ENCODE data around the gene FAIM2. TPM values are rescaled to one million over a fixed set of nuclear protein-coding genes. Genes with fewer than 3 reads are reported as not detected.

The FAIM2 gene
- total and polyA plus RNA-seq, 2 donors (not counting 1 experiment from before 2014, with no cell fraction given) = 0.50 to 1.00 TPM

DNA sequence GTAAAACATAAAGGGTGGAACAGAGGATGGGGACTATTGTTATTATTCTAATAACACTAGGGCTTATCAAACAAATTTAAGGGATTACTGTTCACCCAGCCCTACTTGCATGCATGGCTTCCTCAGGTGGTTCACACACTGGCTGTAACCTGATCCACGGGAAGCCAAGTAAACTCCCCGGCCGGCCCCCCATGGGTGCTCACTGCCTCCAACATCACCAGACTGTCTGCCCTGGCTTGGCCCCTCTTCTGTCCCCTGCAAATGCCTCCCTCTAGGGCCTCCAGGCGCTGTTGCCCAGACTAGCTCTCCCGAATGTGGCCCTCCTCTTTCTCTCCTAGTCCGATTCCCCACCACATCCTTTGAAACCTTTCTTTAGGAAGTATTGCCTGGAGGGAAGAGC is 18.6 kb downstream of the FAIM2 start:
- Histone ChIP-seq H3K4me2 (ENCODE audit: extremely low read depth, insufficient read depth, low read length) (no peak overlapping the region), H3K27ac (ENCODE audit: insufficient read depth, low read length) (no peak overlapping the region), H3K27me3 (ENCODE audit: control insufficient read depth, insufficient read depth, low read length) (peaks cover 21% of the 10 kb centered on the region), H4K20me1 (ENCODE audit: control insufficient read depth, extremely low read depth, insufficient read depth, low read length) (no peaks in the 10 kb centered on the region), H3K9ac (ENCODE audit: insufficient read depth, low read length) (no peak overlapping the region), H3K79me2 (ENCODE audit: control insufficient read depth, insufficient read depth, low read length) (no peaks in the 10 kb centered on the region), H2AFZ (ENCODE audit: low read length) (no peak overlapping the region), H3K36me3 (ENCODE audit: control insufficient read depth, insufficient read depth, low read length) (no peaks in the 10 kb centered on the region), H3K4me3 (replicated peaks in 1 of 4; ENCODE audit: control extremely low read depth in 1 of 4, insufficient read depth in 1 of 4, low read depth in 3 of 4, low read length in 4 of 4) (no peak overlapping the region), H3K9me3 (ENCODE audit: control insufficient read depth, insufficient read depth, low read depth, low read length) (no peaks in the 10 kb centered on the region), H3K4me1 (ENCODE audit: control insufficient read depth, extremely low read depth, insufficient read depth, low read length) (no peaks in the 10 kb centered on the region)
- no peak for DNase-seq (ENCODE audit: low read depth in 2 of 2)
- TF ChIP-seq EZH2 (IDR thresholded peaks at IDR 0.05; ENCODE audit: low read length, missing control alignments) = no peak
- TF ChIP-seq, protein P1, sequence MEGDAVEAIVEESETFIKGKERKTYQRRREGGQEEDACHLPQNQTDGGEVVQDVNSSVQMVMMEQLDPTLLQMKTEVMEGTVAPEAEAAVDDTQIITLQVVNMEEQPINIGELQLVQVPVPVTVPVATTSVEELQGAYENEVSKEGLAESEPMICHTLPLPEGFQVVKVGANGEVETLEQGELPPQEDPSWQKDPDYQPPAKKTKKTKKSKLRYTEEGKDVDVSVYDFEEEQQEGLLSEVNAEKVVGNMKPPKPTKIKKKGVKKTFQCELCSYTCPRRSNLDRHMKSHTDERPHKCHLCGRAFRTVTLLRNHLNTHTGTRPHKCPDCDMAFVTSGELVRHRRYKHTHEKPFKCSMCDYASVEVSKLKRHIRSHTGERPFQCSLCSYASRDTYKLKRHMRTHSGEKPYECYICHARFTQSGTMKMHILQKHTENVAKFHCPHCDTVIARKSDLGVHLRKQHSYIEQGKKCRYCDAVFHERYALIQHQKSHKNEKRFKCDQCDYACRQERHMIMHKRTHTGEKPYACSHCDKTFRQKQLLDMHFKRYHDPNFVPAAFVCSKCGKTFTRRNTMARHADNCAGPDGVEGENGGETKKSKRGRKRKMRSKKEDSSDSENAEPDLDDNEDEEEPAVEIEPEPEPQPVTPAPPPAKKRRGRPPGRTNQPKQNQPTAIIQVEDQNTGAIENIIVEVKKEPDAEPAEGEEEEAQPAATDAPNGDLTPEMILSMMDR (conservative IDR thresholded peaks at IDR 0.05 in 1 of 2, IDR thresholded peaks at IDR 0.05 in 1 of 2; ENCODE audit: low read depth in 1 of 2, low read length in 2 of 2) = no peak

DNA sequence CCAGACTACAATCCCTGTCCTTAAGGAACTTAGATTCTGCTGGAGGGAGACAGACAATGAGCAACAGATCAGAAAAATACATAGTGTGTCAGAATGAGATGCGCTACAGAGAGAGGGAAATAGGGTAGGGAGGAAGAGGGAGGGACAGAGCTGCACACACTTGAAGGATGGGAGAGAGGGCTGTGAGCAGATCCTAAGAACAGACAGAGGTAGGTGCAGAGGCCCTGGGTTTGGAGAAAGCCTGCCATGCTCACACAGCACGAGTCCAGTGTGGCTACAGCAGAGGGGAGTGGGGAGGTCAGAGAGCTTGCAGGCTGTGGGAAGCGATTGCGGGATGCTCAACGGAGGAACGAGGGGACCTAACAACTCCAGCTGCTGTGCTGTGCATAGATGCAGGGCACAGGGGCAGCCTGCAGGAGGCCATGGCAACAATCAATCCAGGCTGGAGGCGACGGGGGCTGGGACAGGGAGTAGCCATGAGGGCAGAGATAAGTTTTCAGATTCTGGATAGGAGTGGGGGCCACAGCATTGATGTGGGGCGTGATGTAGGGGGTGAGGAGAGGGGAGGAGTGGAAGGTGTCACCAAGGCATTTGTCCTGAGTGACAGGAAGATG is 20.7 kb downstream of the FAIM2 start:
- no peak overlapping the region for H3K27ac ChIP-seq (ENCODE audit: insufficient read depth, low read length)
- no peak overlapping the region for H3K9ac ChIP-seq (ENCODE audit: insufficient read depth, low read length)

DNA sequence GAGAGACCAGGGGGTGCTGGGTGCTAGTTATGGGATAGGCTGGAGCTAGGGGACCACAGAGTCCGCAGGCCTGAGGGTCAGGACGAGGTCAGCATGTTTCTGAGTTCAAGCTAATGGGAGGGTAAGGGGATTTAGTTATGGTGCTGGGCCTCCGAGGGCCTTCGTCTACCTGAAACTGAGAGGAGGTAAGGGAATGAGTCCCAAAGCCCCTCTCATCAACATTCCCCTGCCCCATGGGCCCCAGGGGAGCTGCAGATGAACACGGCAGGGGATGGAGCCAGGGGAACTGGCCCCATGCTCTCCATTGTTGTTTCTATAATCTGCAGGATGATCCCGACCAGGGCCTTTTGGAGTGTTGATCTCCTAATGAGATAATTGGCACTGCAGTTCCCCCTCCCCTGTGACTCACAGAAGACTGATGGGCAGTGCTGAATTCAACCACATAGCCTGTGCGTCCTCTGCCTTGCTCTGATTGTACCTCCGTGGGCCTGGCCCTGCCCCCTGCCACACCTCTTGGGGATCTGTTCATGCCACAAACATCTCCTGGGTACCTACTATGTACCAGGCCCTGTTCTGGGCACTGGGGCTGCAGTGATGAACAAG is 21.4 kb downstream of the FAIM2 start:
- Histone ChIP-seq H4K20me1 (ENCODE audit: control insufficient read depth, extremely low read depth, insufficient read depth, low read length) (no peaks in the 10 kb centered on the region), H3K27ac (ENCODE audit: insufficient read depth, low read length) (no peak overlapping the region), H3K4me2 (ENCODE audit: extremely low read depth, insufficient read depth, low read length) (no peak overlapping the region), H3K79me2 (ENCODE audit: control insufficient read depth, insufficient read depth, low read length) (no peaks in the 10 kb centered on the region), H3K4me3 (replicated peaks in 1 of 4; ENCODE audit: control extremely low read depth in 1 of 4, insufficient read depth in 1 of 4, low read depth in 3 of 4, low read length in 4 of 4) (no peak overlapping the region), H3K4me1 (ENCODE audit: control insufficient read depth, extremely low read depth, insufficient read depth, low read length) (no peaks in the 10 kb centered on the region), H2AFZ (ENCODE audit: low read length) (no peak overlapping the region), H3K9ac (ENCODE audit: insufficient read depth, low read length) (no peak overlapping the region), H3K27me3 (ENCODE audit: control insufficient read depth, insufficient read depth, low read length) (peaks cover 16% of the 10 kb centered on the region), H3K9me3 (ENCODE audit: control insufficient read depth, insufficient read depth, low read depth, low read length) (no peaks in the 10 kb centered on the region), H3K36me3 (ENCODE audit: control insufficient read depth, insufficient read depth, low read length) (no peaks in the 10 kb centered on the region)
- DNase-seq (ENCODE audit: low read depth in 2 of 2) = peak in 1 of 2 donors; percentile 33
- no peak for TF ChIP-seq EZH2 (IDR thresholded peaks at IDR 0.05; ENCODE audit: low read length, missing control alignments)
- TF ChIP-seq, protein P1 (conservative IDR thresholded peaks at IDR 0.05 in 1 of 2, IDR thresholded peaks at IDR 0.05 in 1 of 2; ENCODE audit: low read depth in 1 of 2, low read length in 2 of 2) = no peak

More for the DNA sequence above, 20.7 kb downstream of the FAIM2 start:
- no peak overlapping the region for H3K4me3 ChIP-seq (replicated peaks in 1 of 4; ENCODE audit: control extremely low read depth in 1 of 4, insufficient read depth in 1 of 4, low read depth in 3 of 4, low read length in 4 of 4)
- no peaks in the 10 kb centered on the region for H3K9me3 ChIP-seq (ENCODE audit: control insufficient read depth, insufficient read depth, low read depth, low read length)
- no peaks in the 10 kb centered on the region for H3K36me3 ChIP-seq (ENCODE audit: control insufficient read depth, insufficient read depth, low read length)
- TF ChIP-seq, protein P1 (conservative IDR thresholded peaks at IDR 0.05 in 1 of 2, IDR thresholded peaks at IDR 0.05 in 1 of 2; ENCODE audit: low read depth in 1 of 2, low read length in 2 of 2) = no peak
- TF ChIP-seq EZH2 (IDR thresholded peaks at IDR 0.05; ENCODE audit: low read length, missing control alignments) = no peak
- DNase-seq (ENCODE audit: low read depth in 2 of 2) = no peak
- H3K4me2 ChIP-seq (ENCODE audit: extremely low read depth, insufficient read depth, low read length) = no peak overlapping the region
- H3K4me1 ChIP-seq (ENCODE audit: control insufficient read depth, extremely low read depth, insufficient read depth, low read length) = no peaks in the 10 kb centered on the region
- H3K79me2 ChIP-seq (ENCODE audit: control insufficient read depth, insufficient read depth, low read length) = no peaks in the 10 kb centered on the region
- H4K20me1 ChIP-seq (ENCODE audit: control insufficient read depth, extremely low read depth, insufficient read depth, low read length) = no peaks in the 10 kb centered on the region
- no peak overlapping the region for H2AFZ ChIP-seq (ENCODE audit: low read length)
- peaks cover 16% of the 10 kb centered on the region for H3K27me3 ChIP-seq (ENCODE audit: control insufficient read depth, insufficient read depth, low read length)

Data from fibroblast of lung (primary cell).